D721Med (cell line): ENCODE results near the gene LRFN2.

Experiments used
- DNase-seq: peaks from one replicate; pipeline ENCODE4 v3.0.0; 2011; ENCODE audit warnings: low spot score; ENCODE audit not compliant: insufficient read length
- FAIRE-seq: peaks from 2 replicates; lab custom pipeline; 2011; peaks lifted over from hg19 to GRCh38; lab: Jason Lieb, UNC
- CTCF ChIP-seq: IDR thresholded peaks from 2 replicates; pipeline ENCODE4 v1.5.1; 2012; ENCODE audit warnings: mild to moderate bottlenecking, control low read depth; ENCODE audit not compliant: insufficient read depth; ENCODE audit errors: missing control alignments

The LRFN2 gene

GRCh38 chr6:40550202-40551101 is 36.7 kb downstream of the LRFN2 start:
- DNase-seq = no peak
- no peak for FAIRE-seq
- TF ChIP-seq CTCF = peak; percentile 55

GRCh38 chr6:40545954-40546353 is 41.2 kb downstream of the LRFN2 start:
- FAIRE-seq (no peak), DNase-seq (no peak)
- no peak for TF ChIP-seq CTCF

GRCh38 chr6:40543776-40544175 is 43.4 kb downstream of the LRFN2 start:
- no peak for FAIRE-seq
- no peak for DNase-seq
- TF ChIP-seq CTCF = no peak

DNA sequence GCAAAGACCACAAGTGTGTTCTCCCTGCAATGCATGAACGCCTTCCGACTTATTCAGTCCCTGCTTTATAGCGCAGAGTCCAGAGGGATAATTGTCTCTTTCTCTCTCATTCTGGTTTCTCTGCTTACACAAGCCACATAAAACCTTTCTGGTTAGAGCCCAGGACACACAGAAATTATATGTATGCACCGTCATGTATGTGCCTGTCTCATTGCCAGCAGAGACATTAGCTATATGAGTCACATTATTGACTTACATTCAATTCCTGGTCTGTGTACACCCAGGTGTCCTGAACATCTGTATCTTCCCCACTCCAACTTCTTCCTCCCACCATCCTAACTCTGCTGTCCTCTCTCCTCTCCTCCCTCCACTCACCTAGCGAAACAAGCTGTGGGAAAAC is 44.0 kb downstream of the LRFN2 start:
- FAIRE-seq = no peak
- TF ChIP-seq CTCF = no peak
- no peak for DNase-seq

DNA sequence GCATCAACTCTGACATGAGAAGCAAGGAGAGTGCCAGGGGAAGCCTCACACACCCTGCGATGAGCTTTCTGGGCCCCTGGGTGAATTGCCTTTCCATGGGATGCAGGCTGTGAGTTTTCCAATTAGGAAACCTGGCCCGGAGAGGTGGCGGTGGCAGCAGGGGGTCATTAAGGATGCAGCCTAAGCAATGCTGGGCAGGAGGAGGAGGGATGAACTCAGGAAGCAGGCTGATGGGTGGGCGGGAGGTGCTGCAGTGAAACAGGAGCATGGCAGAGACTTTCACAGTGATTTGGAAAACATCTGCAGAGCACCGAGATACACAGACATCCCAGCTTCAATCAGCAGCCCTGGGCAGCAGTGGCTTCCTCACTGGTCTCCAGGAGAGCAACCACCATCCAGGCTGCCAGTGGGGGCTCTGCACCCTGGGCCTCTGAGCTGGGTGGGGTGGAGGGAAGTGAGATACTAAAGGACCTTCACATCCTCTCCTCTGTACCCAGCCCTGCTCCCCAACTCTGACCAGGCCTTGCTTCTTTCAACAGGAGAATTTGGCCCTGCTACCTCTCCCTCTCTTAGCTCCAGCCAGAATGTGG is 44.9 kb downstream of the LRFN2 start:
- no peak for DNase-seq
- TF ChIP-seq CTCF = no peak
- no peak for FAIRE-seq

DNA sequence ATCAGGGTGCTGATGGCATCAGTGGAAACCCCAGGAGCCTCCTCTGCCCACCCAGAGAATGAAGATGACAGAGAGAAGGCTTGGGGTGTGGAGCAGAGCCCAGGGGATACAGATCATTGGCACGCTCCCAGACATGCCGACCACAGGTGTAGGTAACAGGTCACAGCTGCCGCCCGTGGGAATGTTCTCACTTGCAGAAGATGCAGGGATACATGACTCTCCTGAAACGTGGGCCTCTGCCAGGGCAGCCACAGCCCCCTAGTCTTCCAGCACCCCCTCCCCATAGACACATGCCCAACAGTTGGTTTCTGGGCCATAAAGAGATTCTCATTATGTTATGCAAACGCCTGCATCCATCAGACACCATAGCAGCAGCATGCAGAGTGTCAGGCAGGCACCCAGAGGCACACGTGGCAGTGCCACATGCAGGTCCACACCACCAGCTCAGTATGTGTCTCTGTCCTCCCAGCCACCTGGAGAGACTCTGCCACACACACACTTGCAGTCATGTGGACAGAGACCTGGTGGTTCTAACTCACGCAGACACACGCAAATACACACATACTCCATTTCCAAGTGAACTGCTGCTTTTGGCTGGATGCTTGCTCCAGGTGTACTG is 45.5 kb downstream of the LRFN2 start:
- FAIRE-seq (no peak), DNase-seq (no peak)
- TF ChIP-seq CTCF = no peak
